CD14-positive monocyte (primary cell): Measurements from ENCODE around the gene MIGA2. TPM values are rescaled to one million over a fixed set of nuclear protein-coding genes. Genes with fewer than 3 reads are reported as not detected.

Source experiments
- DNase-seq, 3 donors: peaks; one replicate each; pipeline ENCODE4 v3.0.0-alpha.2; 2011 to 2022
- H2AFZ ChIP-seq: 2 replicates; pipeline ENCODE4 v1.6.0; 2012; ENCODE audit warnings: mild to moderate bottlenecking, low read depth, low read length, inconsistent platforms; ENCODE audit not compliant: insufficient read depth, poor library complexity, severe bottlenecking
- H3K27ac ChIP-seq, 2 donors: 1 replicate in 1 of 2; 2 replicates in 1 of 2; pipeline ENCODE4 v1.5.1; 2012 to 2013; ENCODE audit warnings: low read length in 2 of 2, control low read depth in 1 of 2, inconsistent platforms in 1 of 2, low read depth in 1 of 2, mild to moderate bottlenecking in 1 of 2
- H3K27me3 ChIP-seq, 2 donors: one replicate each; pipeline versions ENCODE4 v1.6.0 to v1.6.1; 2011 to 2013; ENCODE audit warnings: low read length in 2 of 2; ENCODE audit not compliant: control insufficient read depth in 2 of 2, insufficient read depth in 2 of 2
- H3K36me3 ChIP-seq, 2 donors: replicated peaks in 1 of 2; 1 replicate in 1 of 2; 2 replicates in 1 of 2; pipeline versions ENCODE4 v1.5.1 to v1.6.1; 2012 to 2013; ENCODE audit warnings: low read length in 2 of 2, control low read depth in 1 of 2, inconsistent platforms in 1 of 2, mild to moderate bottlenecking in 1 of 2; ENCODE audit not compliant: insufficient read depth in 2 of 2, control insufficient read depth in 1 of 2
- H3K4me1 ChIP-seq, 2 donors: 1 replicate in 1 of 2; 2 replicates in 1 of 2; pipeline versions ENCODE4 v1.5.1 to v1.6.1; 2012 to 2013; ENCODE audit warnings: low read length in 2 of 2, control low read depth in 1 of 2, inconsistent platforms in 1 of 2, mild to moderate bottlenecking in 1 of 2, moderate library complexity in 1 of 2; ENCODE audit not compliant: insufficient read depth in 2 of 2, control insufficient read depth in 1 of 2
- H3K4me2 ChIP-seq: replicated peaks from 2 replicates; pipeline ENCODE3; 2012; ENCODE audit warnings: low read length, moderate library complexity, mild to moderate bottlenecking; ENCODE audit not compliant: poor library complexity, severe bottlenecking; ENCODE audit errors: extremely low read depth
- H3K4me3 ChIP-seq, 3 experiments: fragments of 200-600 bp in 1 of 3; sonication (generic) in 1 of 3; replicated peaks in 1 of 3; 1 replicate in 2 of 3; 2 replicates in 1 of 3; pipeline ENCODE4 v1.5.1; 2011 to 2013; ENCODE audit warnings: low read length in 3 of 3, mild to moderate bottlenecking in 3 of 3, control low read depth in 2 of 3, low read depth in 2 of 3, inconsistent platforms in 1 of 3, moderate library complexity in 1 of 3
- H3K79me2 ChIP-seq: 2 replicates; pipeline ENCODE4 v1.6.0; 2012; ENCODE audit warnings: mild to moderate bottlenecking, control low read depth, inconsistent platforms, low read length, moderate library complexity; ENCODE audit not compliant: insufficient read depth
- H3K9ac ChIP-seq: 2 replicates; pipeline ENCODE4 v1.6.0; 2017; ENCODE audit warnings: low read length, mild to moderate bottlenecking; ENCODE audit not compliant: insufficient read depth, poor library complexity, severe bottlenecking
- H3K9me3 ChIP-seq, 2 donors: replicated peaks in 1 of 2; 1 replicate in 1 of 2; 2 replicates in 1 of 2; pipeline versions ENCODE4 v1.5.1 to v1.6.1; 2012 to 2013; ENCODE audit warnings: low read length in 2 of 2, control low read depth in 1 of 2; ENCODE audit not compliant: control insufficient read depth in 1 of 2, insufficient read depth in 1 of 2
- H4K20me1 ChIP-seq: 2 replicates; pipeline ENCODE4 v1.6.0; 2012; ENCODE audit warnings: mild to moderate bottlenecking, low read length, control low read depth, moderate library complexity; ENCODE audit not compliant: insufficient read depth
- H3K27ac Mint-ChIP-seq, 7 donors: one replicate each; pipeline ENCODE4 v1.8.0; 2020; ENCODE audit warnings: mild to moderate bottlenecking in 7 of 7, mixed read lengths in 7 of 7, moderate library complexity in 6 of 7, inconsistent platforms in 2 of 7
- H3K27me3 Mint-ChIP-seq, 3 donors: one replicate each; pipeline ENCODE4 v1.8.0; 2021 to 2022; ENCODE audit warnings: low read depth in 3 of 3, mild to moderate bottlenecking in 3 of 3, mixed read lengths in 3 of 3, moderate library complexity in 3 of 3, inconsistent platforms in 1 of 3
- H3K36me3 Mint-ChIP-seq, 2 donors: one replicate each; pipeline ENCODE4 v1.8.0; 2020; ENCODE audit warnings: mixed read lengths in 2 of 2, inconsistent platforms in 1 of 2, mild to moderate bottlenecking in 1 of 2
- H3K4me1 Mint-ChIP-seq: one replicate; pipeline ENCODE4 v1.8.0; 2020; ENCODE audit warnings: mild to moderate bottlenecking, mixed read lengths
- H3K4me3 Mint-ChIP-seq, 2 donors: one replicate each; pipeline ENCODE4 v1.8.0; 2020; ENCODE audit warnings: mild to moderate bottlenecking in 2 of 2, mixed read lengths in 2 of 2, moderate library complexity in 1 of 2
- H3K9me3 Mint-ChIP-seq, 7 donors: one replicate each; pipeline ENCODE4 v1.8.0; 2020 to 2022; ENCODE audit warnings: mixed read lengths in 7 of 7, mild to moderate bottlenecking in 6 of 7, moderate library complexity in 6 of 7, inconsistent platforms in 2 of 7
- WGBS: methylation state at CpG from one replicate; pipeline ENCODE4 v1.1.5; 2013; ENCODE audit warnings: missing lambda C conversion rate; ENCODE audit not compliant: insufficient coverage; 5-methylcytosine and 5-hydroxymethylcytosine counted together
- intact Hi-C, 2 donors: fragments of 100-400 bp; cut with micrococcal nuclease; formaldehyde crosslinking; loops; one replicate each; pipeline versions ENCODE4 v1.15.0 to v1.15.1; 2023
- polyA plus RNA-seq, 3 donors: library from polyadenylated mRNA; depleted of rRNA in 1 of 3; unstranded in 2 of 3; stranded (reverse) in 1 of 3; fragments of 300-500 nt in 2 of 3; fragments of >200 nt in 1 of 3; fragmentation: Illumina TruSeq in 2 of 3; gene quantifications; 1 replicate in 2 of 3; 2 replicates in 1 of 3; pipeline ENCODE4 v1.2.3, GENCODE V29; 2012 to 2021
- TF ChIP-seq, protein P1 (sequence below): fragments of 200-600 bp; IDR thresholded peaks from one replicate; pipeline ENCODE4 v1.8.0; 2022; ENCODE audit warnings: antibody characterized with exemption, mild to moderate bottlenecking

MIGA2 gene
- polyA plus RNA-seq, 3 donors, result 1.9 to 45.4 (median 5.9) TPM

DNA sequence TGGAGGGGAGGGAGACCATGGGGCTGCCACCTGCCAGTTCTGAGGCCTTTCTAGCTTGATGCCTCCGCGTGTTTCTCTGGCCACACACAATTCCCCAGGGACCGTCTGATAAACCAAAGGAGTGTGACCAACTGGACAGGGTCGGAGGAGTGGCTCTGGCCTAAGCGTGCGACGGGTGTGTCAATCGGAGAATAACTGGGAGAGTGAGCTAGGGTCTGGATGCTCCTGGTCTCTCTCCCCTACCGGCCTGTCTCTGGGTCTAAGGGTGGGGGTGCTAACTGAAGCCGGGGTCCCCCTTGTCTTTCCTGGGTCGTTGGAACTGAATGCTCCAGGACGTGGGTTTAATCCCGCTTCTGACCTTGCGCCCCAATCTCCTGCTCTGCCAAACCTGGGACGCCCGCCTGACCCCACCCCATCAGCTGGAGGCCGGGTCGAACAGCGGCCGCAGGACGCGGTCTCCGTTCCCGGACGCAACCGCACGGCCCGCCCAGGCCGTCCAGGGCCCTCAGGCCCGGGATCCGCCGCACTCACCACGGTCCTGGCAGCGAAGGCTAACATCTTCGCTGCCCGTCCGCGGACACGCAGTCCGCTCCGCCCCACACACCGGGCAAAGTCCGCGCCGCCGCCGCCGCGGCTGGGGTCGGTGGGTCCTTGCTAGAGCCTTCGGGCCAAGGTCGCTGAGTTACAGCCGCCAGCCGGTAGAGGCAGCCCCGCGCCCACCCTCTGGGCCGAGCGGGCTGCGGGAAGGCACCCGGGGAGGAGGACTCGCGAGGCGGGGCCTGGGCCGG lies 73.7 kb downstream of the MIGA2 start:
- peak overlapping the region; percentile 71 to 82 for H3K4me3 Mint-ChIP-seq
- peak overlapping the region; percentile 100 for H3K4me2 ChIP-seq

More for the DNA sequence above, 73.7 kb downstream of the MIGA2 start:
- peak overlapping the region; percentile 97 for H2AFZ ChIP-seq
- H4K20me1 ChIP-seq, result peaks cover 9% of the 10 kb centered on the region
- TF ChIP-seq, protein P1, sequence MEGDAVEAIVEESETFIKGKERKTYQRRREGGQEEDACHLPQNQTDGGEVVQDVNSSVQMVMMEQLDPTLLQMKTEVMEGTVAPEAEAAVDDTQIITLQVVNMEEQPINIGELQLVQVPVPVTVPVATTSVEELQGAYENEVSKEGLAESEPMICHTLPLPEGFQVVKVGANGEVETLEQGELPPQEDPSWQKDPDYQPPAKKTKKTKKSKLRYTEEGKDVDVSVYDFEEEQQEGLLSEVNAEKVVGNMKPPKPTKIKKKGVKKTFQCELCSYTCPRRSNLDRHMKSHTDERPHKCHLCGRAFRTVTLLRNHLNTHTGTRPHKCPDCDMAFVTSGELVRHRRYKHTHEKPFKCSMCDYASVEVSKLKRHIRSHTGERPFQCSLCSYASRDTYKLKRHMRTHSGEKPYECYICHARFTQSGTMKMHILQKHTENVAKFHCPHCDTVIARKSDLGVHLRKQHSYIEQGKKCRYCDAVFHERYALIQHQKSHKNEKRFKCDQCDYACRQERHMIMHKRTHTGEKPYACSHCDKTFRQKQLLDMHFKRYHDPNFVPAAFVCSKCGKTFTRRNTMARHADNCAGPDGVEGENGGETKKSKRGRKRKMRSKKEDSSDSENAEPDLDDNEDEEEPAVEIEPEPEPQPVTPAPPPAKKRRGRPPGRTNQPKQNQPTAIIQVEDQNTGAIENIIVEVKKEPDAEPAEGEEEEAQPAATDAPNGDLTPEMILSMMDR, result no peak
- H3K27me3 Mint-ChIP-seq, result peaks cover 0 to 4% (median 0%) of the 10 kb centered on the region in 3 donors
- H3K4me1 Mint-ChIP-seq, result peaks cover 49% of the 10 kb centered on the region
- peak overlapping the region; percentile 90 for H3K9ac ChIP-seq
- whole genome bisulfite sequencing, result 8% methylated on average over 63 of the region's 64 CpGs
- peak overlapping the region in 2 of 7 donors; percentile 78 to 96 for H3K27ac Mint-ChIP-seq
- peaks cover 50 to 55% of the 10 kb centered on the region in 2 donors for H3K4me1 ChIP-seq
- H3K27me3 ChIP-seq, result no peaks in the 10 kb centered on the region
- H3K9me3 ChIP-seq, result no peaks in the 10 kb centered on the region
- peaks cover 52% of the 10 kb centered on the region for H3K79me2 ChIP-seq
- intact Hi-C loops, result loop anchor here in 1 of 2 donors (2.0 kb wide), 2 partner anchors 29 to 81 kb away; partner anchors contain the start of genes DOLPP1 and SH3GLB2
- peaks cover 12 to 19% of the 10 kb centered on the region in 2 donors for H3K36me3 ChIP-seq
- peaks cover 14 to 21% of the 10 kb centered on the region in 2 donors for H3K36me3 Mint-ChIP-seq
- H3K9me3 Mint-ChIP-seq, result peaks cover 0 to 2% (median 0%) of the 10 kb centered on the region in 7 donors
- peak in 2 of 3 donors; percentile 14 to 19 for DNase-seq
- peak overlapping the region; percentile 56 to 99 (median 90) for H3K4me3 ChIP-seq
- peak overlapping the region in 1 of 2 donors; percentile 96 for H3K27ac ChIP-seq
